GM21576 (cell line): ENCODE measurements around the gene CCL22.
"Not testable (repeated sequence)": the region's sequence is repeated elsewhere in the genome, so short reads cannot be mapped to it uniquely, and the experiment has no call there.

ENCODE experiments used
- ATAC-seq: cut with Tn5 transposase; IDR thresholded peaks from one replicate; pipeline ENCODE4 v1.9.1; 2021; ENCODE audit warnings: mild to moderate bottlenecking, moderate library complexity; ENCODE audit not compliant: unreplicated experiment

Gene CCL22

GRCh38 chr16:57358527-57359095, at the start of gene CCL22:
Gene CCL22 (plus strand): TSS chr16:57358783. CDS start chr16:57358817, 34 bp downstream.
- ATAC-seq: peak; percentile 47

GRCh38 chr16:57310801-57311200, 47.8 kb upstream of the CCL22 start:
- no peak for ATAC-seq

- no peak for ATAC-seq
These were observed 45.1 kb upstream of the CCL22 start for GRCh38 chr16:57313509-57313908.

- ATAC-seq: no peak
These were observed 44.3 kb upstream of the CCL22 start for GRCh38 chr16:57314161-57314785.

GRCh38 chr16:57315416-57315815, 43.2 kb upstream of the CCL22 start:
- ATAC-seq: no peak

GRCh38 chr16:57316390-57317017, 42.1 kb upstream of the CCL22 start:
- ATAC-seq: no peak

GRCh38 chr16:57318240-57318970, 40.2 kb upstream of the CCL22 start:
- no peak for ATAC-seq

GRCh38 chr16:57319646-57320045, 38.9 kb upstream of the CCL22 start:
- ATAC-seq: no peak

- ATAC-seq: no peak
These were observed 33.8 kb upstream of the CCL22 start for GRCh38 chr16:57324749-57325148.

GRCh38 chr16:57325458-57325857, 33.1 kb upstream of the CCL22 start:
- no peak for ATAC-seq

- no peak for ATAC-seq
These were observed 28.8 kb upstream of the CCL22 start for GRCh38 chr16:57329718-57330327.

- ATAC-seq: no peak
These were observed 27.2 kb upstream of the CCL22 start for GRCh38 chr16:57331355-57331754.

GRCh38 chr16:57333402-57333801, 25.2 kb upstream of the CCL22 start:
- no peak for ATAC-seq

- no peak for ATAC-seq
These were observed 23.2 kb upstream of the CCL22 start for GRCh38 chr16:57335366-57335765.

GRCh38 chr16:57341062-57341440, 17.5 kb upstream of the CCL22 start:
- no peak for ATAC-seq

GRCh38 chr16:57341441-57342303, 16.9 kb upstream of the CCL22 start:
- ATAC-seq: no peak

GRCh38 chr16:57342606-57343005, 16.0 kb upstream of the CCL22 start:
- not testable (repeated sequence) for ATAC-seq

- no peak for ATAC-seq
These were observed 15.4 kb upstream of the CCL22 start for GRCh38 chr16:57343221-57343620.

- not testable (repeated sequence) for ATAC-seq
These were observed 14.5 kb upstream of the CCL22 start for GRCh38 chr16:57344094-57344493.

- no peak for ATAC-seq
These were observed 13.6 kb upstream of the CCL22 start for GRCh38 chr16:57345021-57345420.
